SW480 (cell line): Measurements from ENCODE around the gene TRAP1.

Experiments
- DNase-seq: peaks from one replicate; pipeline ENCODE4 v3.0.0-alpha.2; 2016; ENCODE audit warnings: low spot score

TRAP1 gene

GRCh38 chr16:3717235-3718018, at the start of gene TRAP1:
TSS of gene TRAP1 (minus strand) at chr16:3717524. CDS start at chr16:3717508, 16 bp downstream.
- peak; percentile 67 for DNase-seq

GRCh38 chr16:3766177-3766576, 48.9 kb upstream of the TRAP1 start:
- no peak for DNase-seq

DNA sequence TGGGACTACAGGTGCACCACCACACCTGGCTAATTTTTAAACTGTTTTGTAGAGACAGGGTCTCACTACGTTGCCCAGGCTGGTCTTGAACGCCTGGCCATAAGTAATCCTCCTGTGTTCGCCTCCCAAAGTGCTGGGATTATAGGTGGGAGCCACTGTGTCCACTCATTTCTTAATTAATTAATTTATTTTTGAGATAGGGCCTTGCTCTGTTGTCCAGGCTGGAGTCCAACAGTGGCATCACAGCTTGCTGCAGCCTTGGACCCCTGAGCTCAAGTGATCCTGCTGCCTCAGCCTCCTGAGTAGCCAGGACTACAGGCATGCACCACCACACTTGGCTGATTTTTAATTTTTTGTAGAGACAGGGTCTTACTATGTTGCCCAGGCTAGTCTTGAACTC, 47.1 kb upstream of the TRAP1 start:
- no peak for DNase-seq

GRCh38 chr16:3762107-3762750, 44.9 kb upstream of the TRAP1 start:
- DNase-seq = no peak

- no peak for DNase-seq
Measured at GRCh38 chr16:3761375-3762106, 44.2 kb upstream of the TRAP1 start.

DNA sequence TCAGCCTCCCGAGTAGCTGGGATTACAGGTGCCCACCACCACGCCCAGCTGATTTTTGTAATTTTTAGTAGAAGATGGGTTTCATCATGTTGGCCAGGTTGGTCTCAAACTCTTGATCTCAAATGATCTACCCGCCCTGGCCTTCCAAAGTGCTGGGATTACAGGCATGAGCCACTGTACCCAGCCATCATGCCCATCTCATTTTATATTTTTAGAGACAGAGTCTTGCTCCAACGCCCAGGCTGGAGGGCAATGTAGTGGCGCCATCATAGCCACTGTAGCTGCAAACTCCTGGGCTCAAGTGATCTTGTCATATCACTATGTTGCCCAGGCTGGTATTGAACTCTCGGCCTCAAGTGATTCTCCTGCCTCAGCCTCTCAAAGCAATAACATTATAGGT, 43.2 kb upstream of the TRAP1 start:
- DNase-seq = no peak

- no peak for DNase-seq
Measured at GRCh38 chr16:3759736-3760135, 42.4 kb upstream of the TRAP1 start.

DNA sequence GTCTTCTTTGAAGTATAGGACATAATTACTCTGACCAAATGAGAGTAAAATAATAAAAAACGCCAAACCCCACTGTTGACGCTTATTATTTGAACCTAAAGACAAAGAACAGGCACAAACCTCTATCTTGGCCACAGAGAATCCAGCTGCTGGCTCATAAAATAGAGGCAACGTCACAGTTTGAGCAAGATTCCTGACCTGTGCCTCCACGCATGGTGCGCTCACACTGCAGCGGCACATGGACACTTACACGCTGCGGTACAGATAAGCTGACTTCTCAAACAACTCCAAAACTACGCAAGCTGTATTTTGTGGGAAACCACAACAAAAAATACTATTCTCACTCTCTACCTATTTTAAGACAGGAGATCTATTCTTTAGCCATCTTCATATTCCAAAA, 38.8 kb upstream of the TRAP1 start:
- DNase-seq = no peak

DNA sequence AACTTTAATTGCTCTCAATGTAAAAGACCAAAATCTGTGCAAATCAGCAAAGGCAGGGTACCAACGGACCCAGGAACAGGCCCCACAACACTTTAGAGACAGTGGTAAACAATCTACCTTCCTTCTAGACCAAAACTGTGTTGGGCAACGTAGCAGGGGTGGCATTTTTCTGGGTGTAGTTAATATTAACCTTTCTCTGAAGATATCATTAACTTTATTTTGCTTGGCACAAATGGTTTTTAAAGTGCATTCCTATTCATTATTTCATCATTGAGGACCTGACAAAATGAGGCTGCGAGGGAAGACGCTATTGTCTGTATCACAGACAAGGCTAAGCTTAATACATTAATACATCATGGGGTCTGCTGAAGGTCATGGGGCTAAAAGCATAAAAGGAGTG, 37.9 kb upstream of the TRAP1 start:
- DNase-seq = no peak

DNA sequence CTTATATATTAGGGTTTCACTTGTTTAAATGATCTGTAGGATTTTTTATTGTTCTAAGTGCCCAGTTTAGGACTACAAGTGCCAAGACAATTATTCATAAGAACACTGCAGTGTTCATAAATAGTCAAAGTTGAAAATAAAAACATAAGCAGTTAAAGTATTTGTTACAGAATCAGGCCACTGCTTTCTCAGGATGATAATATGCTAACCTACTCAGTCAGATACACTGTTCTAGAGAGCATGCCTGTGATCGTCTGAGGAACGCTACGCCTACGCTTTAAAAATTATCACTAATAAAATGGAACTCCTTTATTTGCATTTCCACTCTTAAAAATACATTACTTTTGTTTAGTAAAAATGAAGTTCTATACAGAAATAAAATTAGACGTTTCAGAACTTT, 37.4 kb upstream of the TRAP1 start:
- no peak for DNase-seq

- no peak for DNase-seq
Measured at GRCh38 chr16:3754081-3754703, 36.9 kb upstream of the TRAP1 start.

DNA sequence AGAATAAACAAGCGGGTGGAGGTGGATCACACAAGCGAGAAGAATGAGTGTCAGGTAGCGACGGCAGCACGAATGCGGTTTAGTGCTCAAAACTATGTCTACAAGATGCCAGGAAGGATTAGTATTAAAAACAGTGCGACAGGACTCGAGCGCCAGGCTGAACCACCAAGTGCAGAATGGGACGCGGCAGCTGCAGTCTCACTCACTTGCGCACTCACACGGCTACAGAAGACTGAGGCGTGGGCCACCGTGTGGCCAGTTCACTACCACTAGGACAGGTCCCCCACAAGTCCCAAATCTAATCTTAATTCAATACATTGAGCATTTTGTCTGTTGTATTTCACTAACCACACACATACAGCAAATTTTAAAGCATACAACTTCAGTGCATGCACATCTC, 35.7 kb upstream of the TRAP1 start:
- DNase-seq = no peak

GRCh38 chr16:3751878-3752277, 34.6 kb upstream of the TRAP1 start:
- DNase-seq = no peak

DNA sequence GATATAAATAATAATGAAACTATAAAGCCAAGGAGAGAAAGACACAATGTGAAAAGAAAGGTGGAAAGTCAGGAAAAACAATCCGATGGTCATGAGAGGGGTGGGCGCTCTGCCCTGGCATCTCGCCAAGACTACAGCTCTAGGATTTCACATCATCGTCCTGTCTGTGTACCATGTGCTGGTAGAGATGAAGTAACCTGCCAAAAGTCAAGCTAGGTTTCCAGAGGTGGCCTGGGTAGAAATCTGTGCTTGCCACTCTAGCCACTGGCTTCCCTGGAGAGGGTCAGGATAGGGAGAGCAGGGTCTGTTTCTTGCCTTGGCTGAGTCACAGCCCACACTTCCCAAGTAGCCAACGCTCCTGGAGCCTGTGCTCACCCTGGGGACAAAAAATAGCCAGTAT, 31.0 kb upstream of the TRAP1 start:
- no peak for DNase-seq

- DNase-seq = no peak
Measured at GRCh38 chr16:3745751-3746355, 28.5 kb upstream of the TRAP1 start.

DNA sequence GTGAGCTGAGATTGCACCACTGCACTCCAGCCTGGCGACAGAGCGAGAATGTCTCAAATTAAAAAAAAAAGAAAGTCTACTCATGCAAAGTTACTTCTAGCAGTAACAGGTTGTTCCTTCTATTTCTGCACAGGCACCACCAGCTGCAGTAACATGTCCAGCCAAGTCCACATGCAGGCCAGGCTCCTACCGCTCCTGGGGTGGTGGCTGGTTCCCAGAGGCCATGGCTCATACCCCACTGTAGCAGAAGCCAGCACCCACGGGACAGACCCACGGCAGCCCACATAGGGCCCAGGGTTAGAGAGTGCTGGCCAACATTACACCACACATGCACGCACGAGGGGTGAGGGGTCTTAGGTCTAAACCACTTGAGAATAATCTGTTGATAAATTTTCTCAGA, 26.7 kb upstream of the TRAP1 start:
- DNase-seq = no peak

DNA sequence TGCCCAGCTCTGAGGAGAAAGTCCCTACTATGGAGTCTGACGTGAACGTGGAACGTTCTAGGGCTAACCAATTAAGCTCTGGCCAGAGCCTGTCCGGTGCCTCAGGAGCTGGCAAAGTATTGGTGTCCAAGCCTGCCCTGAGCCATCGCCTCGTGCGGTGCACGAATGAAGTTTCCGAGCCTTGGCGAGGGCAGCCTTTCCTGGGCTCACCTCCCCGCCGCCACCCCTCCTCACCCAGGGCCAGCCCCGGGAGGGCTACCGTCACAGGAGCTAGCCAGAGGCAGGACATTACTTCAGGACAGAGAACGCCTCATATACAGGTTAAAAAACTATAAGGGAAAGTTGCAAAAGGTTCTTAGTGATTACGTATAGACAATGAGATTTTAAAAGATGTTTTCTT, 23.6 kb upstream of the TRAP1 start:
- DNase-seq = no peak

DNA sequence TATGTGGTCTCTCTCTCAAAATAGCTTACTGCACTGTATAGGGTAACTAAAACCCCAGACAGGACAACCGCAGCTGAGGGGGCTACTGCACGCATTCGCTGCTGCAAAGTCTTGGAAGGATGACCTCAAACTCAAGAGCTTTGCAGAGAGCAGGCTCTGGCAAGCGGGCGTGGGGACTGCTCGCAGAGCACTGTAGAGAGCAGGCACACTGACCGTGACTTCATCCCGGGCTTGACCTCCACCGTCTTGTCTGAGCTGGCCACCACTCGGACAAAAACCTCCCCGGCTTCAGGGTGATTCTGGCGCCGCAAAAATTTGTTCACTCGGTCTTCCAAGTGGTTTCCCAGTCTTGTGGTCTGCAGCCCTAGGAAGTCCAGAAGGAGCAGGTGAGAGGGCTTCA, 22.9 kb upstream of the TRAP1 start:
- no peak for DNase-seq

- no peak for DNase-seq
Measured at GRCh38 chr16:3739636-3740035, 22.3 kb upstream of the TRAP1 start.

DNA sequence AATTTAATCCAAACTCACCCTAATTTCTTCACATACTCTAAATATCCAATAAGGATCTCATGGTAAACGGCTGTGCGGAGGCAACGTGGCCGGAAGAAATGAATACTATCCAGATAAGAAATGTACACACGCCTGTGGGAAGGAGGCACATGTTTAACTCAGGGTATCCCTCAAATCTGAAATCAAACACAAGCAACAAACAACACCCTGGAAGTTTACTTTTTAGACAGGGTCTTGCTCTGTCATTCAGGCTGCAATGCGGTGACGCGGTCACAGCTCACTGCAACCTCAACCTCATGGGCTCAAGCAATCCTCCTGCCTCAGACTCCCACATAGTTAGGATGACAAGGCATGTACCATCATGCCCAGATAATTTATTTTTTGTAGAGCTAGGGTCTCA, 21.2 kb upstream of the TRAP1 start:
- DNase-seq = no peak

DNA sequence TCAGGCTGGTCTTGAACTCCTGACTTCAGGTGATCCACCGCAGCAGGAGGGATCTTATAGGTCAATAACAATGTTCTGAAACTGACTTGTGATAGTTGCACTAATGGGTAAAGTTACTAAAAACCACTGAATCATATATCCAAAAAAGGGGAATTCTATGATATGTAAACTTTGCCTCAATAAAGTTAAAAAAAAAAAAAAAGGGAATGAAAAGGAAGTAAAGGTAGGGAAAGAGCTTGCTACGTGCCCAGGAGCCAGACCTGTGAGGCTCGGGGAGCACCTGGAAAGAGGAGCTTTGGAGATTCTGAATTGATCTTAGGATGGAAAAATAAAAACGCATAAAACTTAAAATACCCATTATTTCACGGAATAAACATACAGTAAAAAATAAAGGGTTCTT, 20.8 kb upstream of the TRAP1 start:
- no peak for DNase-seq

DNA sequence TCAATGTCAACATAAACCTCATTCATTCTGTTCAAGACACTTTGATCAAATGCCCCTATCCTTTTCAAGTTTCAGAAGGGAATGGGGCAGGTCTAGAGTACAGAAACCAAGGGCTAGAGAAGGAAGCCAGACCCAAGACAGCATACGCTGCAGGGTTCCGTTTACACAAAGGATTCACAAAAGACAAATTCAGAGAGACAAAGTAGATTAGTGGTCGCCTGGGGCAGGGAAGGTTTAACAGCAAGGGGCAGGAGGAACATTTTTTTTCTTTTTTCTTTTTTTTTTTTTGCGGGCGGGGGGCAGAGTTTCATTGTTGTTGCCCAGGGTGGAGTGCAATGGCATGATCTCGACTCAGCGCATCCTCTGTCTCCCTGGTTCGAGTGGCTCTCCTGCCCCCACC, 19.9 kb upstream of the TRAP1 start:
- no peak for DNase-seq
